HEK293 (cell line): ENCODE data around the gene C16orf74.

Source experiments
- CTCF ChIP-seq: fragments of 450-650 bp; formaldehyde crosslinking; IDR thresholded peaks from 2 replicates; pipeline ENCODE4 v1.5.1; 2016; ENCODE audit warnings: missing biosample characterization, missing genetic modification characterization
- REST ChIP-seq: fragments of 450-650 bp; formaldehyde crosslinking; IDR thresholded peaks from 2 replicates; pipeline ENCODE4 v1.5.1; 2016; ENCODE audit warnings: missing biosample characterization, missing genetic modification characterization
- ZBTB1 ChIP-seq: fragments of 450-650 bp; formaldehyde crosslinking; IDR thresholded peaks from 2 replicates; pipeline ENCODE4 v1.5.1; 2016; ENCODE audit warnings: missing biosample characterization, missing genetic modification characterization
- ZNF202 ChIP-seq: fragments of 450-650 bp; formaldehyde crosslinking; IDR thresholded peaks from 2 replicates; pipeline ENCODE4 v1.5.1; 2016; ENCODE audit warnings: missing biosample characterization, missing genetic modification characterization, borderline replicate concordance
- ZNF239 ChIP-seq: fragments of 450-650 bp; formaldehyde crosslinking; IDR thresholded peaks from 2 replicates; pipeline ENCODE4 v1.5.1; 2016; ENCODE audit warnings: missing biosample characterization, missing genetic modification characterization
- ZNF274 ChIP-seq, 2 experiments: fragments of 200-500 bp in 1 of 2; fragments of 450-650 bp in 1 of 2; sonication (Bioruptor generic) in 1 of 2; formaldehyde crosslinking in 1 of 2; IDR thresholded peaks; 2 replicates each; pipeline versions ENCODE4 v1.5.1 to v1.6.1; 2014 to 2016; ENCODE audit warnings: borderline replicate concordance in 1 of 2, inconsistent platforms in 1 of 2, low read length in 1 of 2, missing biosample characterization in 1 of 2, missing genetic modification characterization in 1 of 2
- ZNF433 ChIP-seq: fragments of 450-650 bp; formaldehyde crosslinking; IDR thresholded peaks from 2 replicates; pipeline ENCODE4 v1.5.1; 2016; ENCODE audit warnings: missing biosample characterization, missing genetic modification characterization, low read depth
- ZNF473 ChIP-seq: fragments of 450-650 bp; formaldehyde crosslinking; IDR thresholded peaks from 2 replicates; pipeline ENCODE4 v1.5.1; 2017; ENCODE audit warnings: missing biosample characterization, missing genetic modification characterization
- ZNF530 ChIP-seq: fragments of 450-650 bp; formaldehyde crosslinking; IDR thresholded peaks from 2 replicates; pipeline ENCODE4 v1.5.1; 2016; ENCODE audit warnings: low read depth, missing biosample characterization, missing genetic modification characterization
- ZNF623 ChIP-seq: fragments of 450-650 bp; formaldehyde crosslinking; IDR thresholded peaks from 2 replicates; pipeline ENCODE4 v1.5.1; 2016; ENCODE audit warnings: missing biosample characterization, missing genetic modification characterization
- ZNF701 ChIP-seq: fragments of 450-650 bp; formaldehyde crosslinking; IDR thresholded peaks from 2 replicates; pipeline ENCODE4 v1.5.1; 2016; ENCODE audit warnings: missing biosample characterization, missing genetic modification characterization
- ZNF785 ChIP-seq: fragments of 450-650 bp; formaldehyde crosslinking; IDR thresholded peaks from 2 replicates; pipeline ENCODE4 v1.5.1; 2016; ENCODE audit warnings: missing biosample characterization, missing genetic modification characterization
- TF ChIP-seq, protein P1 (sequence below): fragments of 450-650 bp; formaldehyde crosslinking; IDR thresholded peaks from 2 replicates; pipeline ENCODE4 v1.5.1; 2016; ENCODE audit warnings: missing biosample characterization, missing genetic modification characterization, borderline replicate concordance

DNA sequence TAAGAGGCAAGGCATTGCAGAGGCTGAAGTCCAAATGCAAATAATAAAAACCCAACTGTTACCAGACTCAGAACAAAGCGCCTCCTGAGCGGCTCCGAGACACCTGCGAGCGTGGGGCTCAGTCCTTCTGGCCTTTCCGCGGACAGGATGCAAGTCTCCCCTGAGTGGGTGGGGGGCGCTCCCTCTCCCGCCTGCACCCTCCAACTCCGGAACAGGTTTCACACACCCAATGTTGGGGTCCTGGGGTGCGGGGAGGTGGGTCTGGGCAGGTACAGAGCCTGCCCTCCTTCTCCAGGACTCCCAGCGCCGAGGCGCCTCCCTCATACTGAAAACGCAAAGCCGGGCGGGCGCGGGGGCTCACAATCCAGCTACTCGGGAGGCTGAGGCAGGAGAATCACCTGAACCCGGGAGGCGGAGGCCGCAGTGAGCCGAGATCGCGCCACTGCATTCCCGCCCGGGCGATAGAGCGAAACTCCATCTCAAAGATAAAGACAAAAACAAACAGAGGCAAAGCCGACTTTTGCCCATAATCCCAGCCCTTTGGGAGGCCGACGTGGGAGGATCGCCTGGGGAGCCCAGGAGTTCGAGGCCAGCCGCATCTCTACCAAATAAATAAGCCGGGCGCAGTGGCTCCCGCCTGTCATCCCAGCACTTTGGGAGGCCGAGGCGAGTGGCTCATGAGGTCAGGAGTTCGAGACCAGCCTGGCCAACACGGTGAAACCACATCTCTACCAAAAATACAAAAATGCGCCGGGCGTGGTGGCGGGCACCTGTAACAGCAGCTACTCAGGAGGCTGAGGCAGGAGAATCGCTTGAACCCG, 63.0 kb downstream of the C16orf74 start:
- TF ChIP-seq, protein P1, sequence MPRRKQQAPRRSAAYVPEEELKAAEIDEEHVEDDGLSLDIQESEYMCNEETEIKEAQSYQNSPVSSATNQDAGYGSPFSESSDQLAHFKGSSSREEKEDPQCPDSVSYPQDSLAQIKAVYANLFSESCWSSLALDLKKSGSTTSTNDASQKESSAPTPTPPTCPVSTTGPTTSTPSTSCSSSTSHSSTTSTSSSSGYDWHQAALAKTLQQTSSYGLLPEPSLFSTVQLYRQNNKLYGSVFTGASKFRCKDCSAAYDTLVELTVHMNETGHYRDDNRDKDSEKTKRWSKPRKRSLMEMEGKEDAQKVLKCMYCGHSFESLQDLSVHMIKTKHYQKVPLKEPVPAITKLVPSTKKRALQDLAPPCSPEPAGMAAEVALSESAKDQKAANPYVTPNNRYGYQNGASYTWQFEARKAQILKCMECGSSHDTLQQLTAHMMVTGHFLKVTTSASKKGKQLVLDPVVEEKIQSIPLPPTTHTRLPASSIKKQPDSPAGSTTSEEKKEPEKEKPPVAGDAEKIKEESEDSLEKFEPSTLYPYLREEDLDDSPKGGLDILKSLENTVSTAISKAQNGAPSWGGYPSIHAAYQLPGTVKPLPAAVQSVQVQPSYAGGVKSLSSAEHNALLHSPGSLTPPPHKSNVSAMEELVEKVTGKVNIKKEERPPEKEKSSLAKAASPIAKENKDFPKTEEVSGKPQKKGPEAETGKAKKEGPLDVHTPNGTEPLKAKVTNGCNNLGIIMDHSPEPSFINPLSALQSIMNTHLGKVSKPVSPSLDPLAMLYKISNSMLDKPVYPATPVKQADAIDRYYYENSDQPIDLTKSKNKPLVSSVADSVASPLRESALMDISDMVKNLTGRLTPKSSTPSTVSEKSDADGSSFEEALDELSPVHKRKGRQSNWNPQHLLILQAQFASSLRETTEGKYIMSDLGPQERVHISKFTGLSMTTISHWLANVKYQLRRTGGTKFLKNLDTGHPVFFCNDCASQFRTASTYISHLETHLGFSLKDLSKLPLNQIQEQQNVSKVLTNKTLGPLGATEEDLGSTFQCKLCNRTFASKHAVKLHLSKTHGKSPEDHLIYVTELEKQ (tag by site-specific recombination), result no peak
- no peak for TF ChIP-seq CTCF (tag by site-specific recombination)
- no peak for TF ChIP-seq ZNF274 (IDR thresholded peaks at IDR 0.05; ENCODE audit: low read length)
- TF ChIP-seq ZNF274 (tag by site-specific recombination; IDR thresholded peaks at IDR 0.05; ENCODE audit: borderline replicate concordance), result no peak
- TF ChIP-seq ZNF785, result no peak
- TF ChIP-seq ZBTB1 (tag by site-specific recombination), result no peak
- TF ChIP-seq ZNF530 (tag by site-specific recombination), result no peak
- TF ChIP-seq ZNF701 (tag by site-specific recombination), result no peak
- TF ChIP-seq ZNF202 (tag by site-specific recombination), result no peak
- TF ChIP-seq ZNF623 (tag by site-specific recombination), result no peak
- TF ChIP-seq ZNF433 (tag by site-specific recombination), result no peak
- TF ChIP-seq ZNF239 (tag by site-specific recombination), result no peak
- no peak for TF ChIP-seq REST (tag by site-specific recombination)
- TF ChIP-seq ZNF473 (tag by site-specific recombination), result no peak
